ENCODE measurements around the gene DEFB119. TPM values are rescaled to one million over a fixed set of nuclear protein-coding genes. Genes with fewer than 3 reads are reported as not detected.
"Not testable (repeated sequence)": the region's sequence is repeated elsewhere in the genome, so short reads cannot be mapped to it uniquely, and the experiment has no call there.

Gene DEFB119, protein sequence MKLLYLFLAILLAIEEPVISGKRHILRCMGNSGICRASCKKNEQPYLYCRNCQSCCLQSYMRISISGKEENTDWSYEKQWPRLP
- total RNA-seq: not detected in 2 replicates

DNA sequence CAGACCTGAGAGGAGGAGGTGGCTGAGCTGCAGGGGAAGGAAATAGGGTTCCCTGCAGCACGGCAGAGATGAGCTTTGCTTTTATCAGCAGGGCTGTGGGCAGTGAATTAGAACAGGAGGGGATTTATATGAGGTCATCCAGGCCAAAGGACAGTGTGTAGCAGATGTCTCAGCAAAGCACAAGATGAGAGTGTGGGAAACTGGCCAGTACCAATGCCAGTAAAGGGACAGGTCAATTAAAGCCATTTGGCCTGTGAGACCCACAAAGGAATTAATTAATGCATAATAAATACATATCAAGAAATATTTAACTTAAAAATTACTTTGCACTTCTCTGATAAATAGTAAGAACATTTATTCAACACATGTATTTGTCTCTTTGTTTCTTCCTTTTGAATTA lies at the start of gene DEFB119:
DEFB119 (minus strand) TSS at position 101 of the 400 bp plus-strand sequence. CDS start 107 bp downstream, outside the sequence.
- DNase-seq (ENCODE audit: extremely low read depth, low read depth, low spot score): no peak

DNA sequence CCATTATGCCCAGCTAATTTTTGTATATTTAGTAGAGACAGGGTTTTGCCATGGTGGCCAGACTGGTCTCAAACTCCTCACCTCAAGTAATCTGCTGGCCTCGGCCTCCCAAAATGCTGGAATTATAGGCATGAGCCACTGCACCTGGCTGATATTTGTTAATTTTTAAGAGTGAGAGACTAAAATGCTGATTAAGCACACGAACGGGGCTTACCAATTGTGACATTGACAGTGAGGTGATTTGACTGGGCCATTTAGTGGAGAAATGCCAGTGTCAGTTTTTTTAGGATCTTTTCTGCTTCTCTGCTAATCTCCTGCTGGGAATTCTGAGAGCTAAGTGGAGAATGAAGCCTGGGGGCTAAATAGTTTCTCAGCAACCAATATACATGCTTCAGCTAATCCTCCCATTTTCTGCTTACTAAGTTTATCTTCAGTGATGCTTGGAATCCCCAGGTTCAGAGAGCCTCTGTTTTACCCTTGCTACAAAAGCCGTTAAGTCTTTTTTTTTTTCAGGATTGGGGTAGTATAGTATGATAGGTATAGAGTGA lies 40.3 kb upstream of the DEFB119 start:
- no peak for DNase-seq (ENCODE audit: extremely low read depth, low read depth, low spot score)

DNA sequence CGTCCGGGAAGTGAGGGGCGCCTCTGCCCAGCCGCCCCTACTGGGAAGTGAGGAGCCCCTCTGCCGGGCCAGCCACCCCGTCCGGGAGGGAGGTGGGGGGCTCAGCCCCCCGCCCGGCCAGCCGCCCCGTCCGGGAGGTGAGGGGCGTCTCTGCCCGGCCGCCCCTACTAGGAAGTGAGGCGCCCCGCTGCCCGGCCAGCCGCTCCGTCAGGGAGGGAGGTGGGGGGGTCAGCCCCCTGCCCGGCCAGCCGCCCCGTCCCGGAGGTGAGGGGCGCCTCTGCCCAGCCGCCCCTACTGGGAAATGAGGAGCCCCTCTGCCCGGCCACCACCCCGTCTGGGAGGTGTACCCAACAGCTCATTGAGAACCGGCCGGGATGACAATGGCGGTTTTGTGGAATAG lies 37.2 kb upstream of the DEFB119 start:
- DNase-seq (ENCODE audit: extremely low read depth, low read depth, low spot score): not testable (repeated sequence)

DNA sequence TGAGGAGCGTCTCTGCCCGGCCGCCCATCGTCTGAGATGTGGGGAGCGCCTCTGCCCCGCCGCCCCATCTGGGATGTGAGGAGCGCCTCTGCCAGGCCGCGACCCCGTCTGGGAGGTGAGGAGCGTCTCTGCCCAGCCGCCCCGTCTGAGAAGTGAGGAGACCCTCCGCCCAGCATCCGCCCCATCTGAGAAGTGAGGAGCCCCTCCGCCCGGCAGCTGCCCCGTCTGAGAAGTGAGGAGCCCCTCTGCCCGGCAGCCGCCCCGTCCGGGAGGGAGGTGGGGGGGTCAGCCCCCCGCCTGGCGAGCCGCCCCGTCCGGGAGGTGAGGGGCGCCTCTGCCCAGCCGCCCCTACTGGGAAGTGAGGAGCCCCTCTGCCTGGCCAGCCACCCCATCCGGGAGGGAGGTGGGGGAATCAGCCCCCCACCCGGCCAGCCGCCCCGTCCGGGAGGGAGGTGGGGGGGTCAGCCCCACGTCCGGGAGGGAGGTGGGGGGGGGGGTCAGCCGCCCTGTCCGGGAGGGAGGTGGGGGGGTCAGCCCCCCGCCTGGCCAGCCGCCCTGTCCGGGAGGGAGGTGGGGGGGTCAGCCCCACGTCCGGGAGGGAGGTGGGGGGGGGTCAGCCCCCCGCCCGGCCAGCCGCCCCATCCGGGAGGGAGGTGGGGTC lies 36.6 kb upstream of the DEFB119 start:
- DNase-seq (ENCODE audit: extremely low read depth, low read depth, low spot score): not testable (repeated sequence)

DNA sequence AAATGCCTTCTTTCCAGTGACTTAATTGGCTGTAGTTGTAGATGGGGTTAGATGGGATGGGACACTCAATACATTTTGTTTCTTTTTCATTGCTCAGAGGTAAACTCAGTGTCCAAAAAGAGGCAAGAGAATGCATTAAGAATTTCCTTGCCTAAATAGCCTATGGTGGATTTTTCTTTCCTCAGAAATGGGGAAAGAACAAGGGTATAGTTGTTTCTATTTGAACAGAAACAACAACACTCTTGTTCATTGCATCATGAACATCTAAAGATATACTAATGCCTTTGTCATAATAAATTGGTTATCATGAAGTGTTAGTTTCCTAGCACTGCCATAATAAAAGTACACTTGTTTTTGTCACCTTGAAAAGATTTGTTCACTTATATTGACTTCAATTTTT lies 35.4 kb upstream of the DEFB119 start:
- no peak for DNase-seq (ENCODE audit: extremely low read depth, low read depth, low spot score)

DNA sequence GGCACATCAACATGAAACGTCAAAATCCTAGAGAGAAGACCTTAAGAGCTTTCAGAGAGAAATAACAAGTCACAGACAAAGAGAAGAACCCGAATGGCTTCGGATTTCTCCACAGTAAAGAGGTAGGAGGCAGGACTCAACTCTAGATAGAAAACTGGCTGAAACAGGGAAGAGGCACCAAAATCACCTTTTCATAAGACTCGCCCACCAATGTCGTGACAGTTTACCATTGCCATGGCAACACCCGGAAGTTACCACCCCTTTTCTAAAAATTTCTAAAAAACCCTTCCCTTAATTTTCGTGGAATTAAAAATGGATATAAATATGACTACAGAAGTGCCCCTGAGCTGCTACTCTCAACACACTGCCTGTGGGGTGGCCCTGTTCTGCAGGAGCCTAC lies 27.9 kb upstream of the DEFB119 start:
- no peak for DNase-seq (ENCODE audit: extremely low read depth, low read depth, low spot score)

DNA sequence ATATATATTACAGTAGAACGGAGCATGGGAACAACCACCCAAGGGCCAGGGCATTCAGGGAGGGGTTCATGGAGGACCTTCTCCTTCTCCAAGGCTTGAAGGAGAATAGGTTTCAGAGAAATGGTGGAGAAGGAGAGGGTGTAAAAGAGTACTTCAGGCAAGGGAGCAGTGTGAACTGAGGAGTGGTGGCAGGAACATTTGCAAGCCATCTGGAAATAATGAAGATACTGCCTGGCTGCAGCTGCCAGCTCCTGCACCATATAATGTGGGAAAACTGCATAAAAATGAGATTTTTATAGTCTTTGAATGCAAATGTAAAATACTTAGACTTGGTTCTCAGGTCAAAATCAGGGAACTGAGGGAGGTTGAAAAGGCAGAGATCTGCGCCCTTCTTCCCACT lies 25.3 kb upstream of the DEFB119 start:
- no peak for DNase-seq (ENCODE audit: extremely low read depth, low read depth, low spot score)

DNA sequence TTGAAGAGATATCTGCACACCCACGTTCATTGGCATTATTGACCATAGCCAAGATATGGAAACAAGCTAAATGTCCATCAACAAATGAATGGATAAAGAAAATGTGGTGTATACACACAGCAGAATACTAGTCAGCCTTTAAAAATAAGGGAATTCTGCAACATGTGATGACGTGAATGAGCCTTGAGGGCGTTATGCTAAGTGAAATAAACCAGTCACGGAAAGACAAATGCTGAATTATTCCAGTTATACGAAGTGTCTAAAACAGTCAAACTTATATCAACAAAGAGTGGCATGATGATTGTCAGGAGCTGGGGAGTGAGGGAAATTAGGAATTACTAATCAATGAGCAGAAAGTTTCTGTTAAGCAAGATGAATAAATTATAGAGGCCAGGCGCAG lies 24.0 kb upstream of the DEFB119 start:
- DNase-seq (ENCODE audit: extremely low read depth, low read depth, low spot score): no peak

DNA sequence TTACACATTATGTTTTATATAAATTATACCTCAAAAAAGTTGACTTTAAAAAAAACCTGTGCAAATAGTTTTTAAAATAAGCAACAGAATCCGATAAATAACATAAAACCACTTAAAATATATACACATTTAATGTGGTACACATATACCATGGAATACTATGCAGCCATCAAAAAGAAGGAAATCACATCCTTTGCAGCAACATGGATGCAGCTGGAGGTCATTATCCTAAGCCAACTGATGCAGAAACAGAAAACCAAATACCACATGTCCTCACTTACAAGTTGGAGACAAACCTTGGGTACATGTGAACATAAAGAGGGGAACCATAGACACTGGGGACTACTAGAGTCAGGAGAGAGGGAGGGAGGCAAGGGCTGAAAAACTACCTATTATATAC lies 19.6 kb upstream of the DEFB119 start:
- DNase-seq (ENCODE audit: extremely low read depth, low read depth, low spot score): no peak

DNA sequence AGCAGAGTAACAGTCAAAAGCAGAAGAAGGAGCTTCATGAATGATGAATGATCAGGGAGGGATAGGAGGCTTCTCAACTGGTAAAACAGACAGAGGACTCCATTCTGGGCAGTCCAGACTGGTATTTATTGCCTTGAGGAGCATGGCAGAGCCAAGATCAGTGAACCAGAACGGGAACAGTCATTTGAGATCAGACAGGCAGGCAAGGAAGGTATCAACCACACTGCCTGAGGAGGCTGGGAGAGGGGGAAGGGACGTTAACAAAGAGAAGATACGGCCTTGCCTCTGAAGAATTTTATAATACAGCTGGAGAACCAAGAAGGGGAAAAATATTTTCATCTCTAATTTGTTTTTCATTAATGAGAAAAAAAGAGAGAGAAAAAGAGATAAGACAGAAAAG lies 15.7 kb upstream of the DEFB119 start, which contains the start of gene DEFB121:
DEFB121 (minus strand) TSS at position 101 of the 400 bp plus-strand sequence; CDS start at position 38, 63 bp downstream.
- no peak for DNase-seq (ENCODE audit: extremely low read depth, low read depth, low spot score)

DNA sequence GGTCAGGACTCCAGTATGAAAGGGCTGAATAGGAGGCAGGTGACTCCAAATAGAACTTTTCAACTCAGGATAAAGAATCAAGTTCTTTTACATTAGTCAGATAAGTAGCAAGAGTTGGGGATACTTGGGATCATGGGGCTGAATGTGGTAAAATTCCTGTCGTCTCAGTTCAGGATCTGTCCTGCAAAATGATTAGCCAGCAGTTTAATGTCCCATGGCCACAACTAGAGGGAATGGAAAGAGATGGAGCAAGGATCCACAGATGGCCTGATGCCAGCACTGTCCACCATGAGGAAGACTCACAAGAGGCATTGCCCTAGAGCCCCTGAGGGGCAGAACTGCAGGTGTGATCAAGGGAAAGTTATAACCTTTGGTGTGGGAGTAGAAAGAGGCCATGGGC lies 13.5 kb upstream of the DEFB119 start:
- DNase-seq (ENCODE audit: extremely low read depth, low read depth, low spot score): no peak

DNA sequence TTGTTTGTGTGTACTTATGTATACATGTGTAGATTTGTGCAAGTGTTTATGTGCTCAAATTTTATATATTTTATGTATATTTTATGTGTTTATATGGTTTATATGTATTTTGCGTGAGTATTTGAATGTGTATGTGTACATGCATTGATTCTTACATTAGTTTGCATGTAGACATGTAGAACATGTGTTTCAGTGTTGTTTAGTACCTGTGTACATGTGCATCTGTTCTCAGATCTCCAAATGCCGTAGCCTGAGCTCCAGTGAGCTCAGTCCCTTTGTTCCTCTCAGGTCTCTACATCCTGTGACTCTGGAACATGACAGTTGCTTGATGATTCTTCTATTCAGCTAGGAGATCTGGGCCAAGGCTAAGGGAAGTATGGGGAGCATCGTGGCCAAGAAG lies 4.5 kb upstream of the DEFB119 start:
- DNase-seq (ENCODE audit: extremely low read depth, low read depth, low spot score): no peak

DNA sequence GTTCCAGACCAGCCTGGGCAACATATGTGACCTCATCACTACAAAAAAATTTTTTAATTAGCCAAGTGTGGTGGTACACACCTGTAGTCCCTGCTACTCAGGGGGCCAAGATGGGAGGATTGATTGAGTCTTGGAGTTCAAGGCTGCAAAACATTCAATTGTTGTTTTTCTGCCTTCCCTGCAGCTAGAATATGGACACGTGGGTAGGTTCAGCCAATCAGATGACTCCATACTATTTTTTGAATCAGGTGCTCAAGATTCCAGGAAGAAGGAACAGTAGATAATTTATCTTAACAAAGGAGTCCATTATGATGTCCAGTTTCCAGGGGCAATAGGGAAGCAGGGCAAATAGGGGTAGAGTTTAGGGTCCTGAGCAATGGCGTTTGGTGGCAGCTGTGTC lies 2.4 kb upstream of the DEFB119 start:
- DNase-seq (ENCODE audit: extremely low read depth, low read depth, low spot score): no peak

DNA sequence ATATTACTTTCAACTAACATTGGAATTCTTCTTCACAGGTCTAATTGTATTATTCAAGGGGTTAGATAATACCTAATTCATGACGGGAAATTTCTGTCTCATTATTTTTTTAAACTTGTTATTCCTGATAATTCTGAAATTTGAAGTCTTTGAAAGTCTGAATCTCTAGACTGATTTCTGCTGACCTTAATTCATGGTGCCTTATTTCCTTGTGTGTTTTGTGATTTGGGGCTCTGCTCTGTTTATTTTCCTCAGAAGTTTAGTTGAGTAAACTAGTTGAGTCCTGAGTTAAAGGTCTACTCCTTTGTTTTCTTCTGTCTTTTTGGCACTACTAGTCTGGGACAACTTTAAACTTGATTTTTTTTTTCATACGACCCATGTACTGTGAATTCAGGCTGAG lies 16.0 kb downstream of the DEFB119 start:
- no peak for DNase-seq (ENCODE audit: extremely low read depth, low read depth, low spot score)

DNA sequence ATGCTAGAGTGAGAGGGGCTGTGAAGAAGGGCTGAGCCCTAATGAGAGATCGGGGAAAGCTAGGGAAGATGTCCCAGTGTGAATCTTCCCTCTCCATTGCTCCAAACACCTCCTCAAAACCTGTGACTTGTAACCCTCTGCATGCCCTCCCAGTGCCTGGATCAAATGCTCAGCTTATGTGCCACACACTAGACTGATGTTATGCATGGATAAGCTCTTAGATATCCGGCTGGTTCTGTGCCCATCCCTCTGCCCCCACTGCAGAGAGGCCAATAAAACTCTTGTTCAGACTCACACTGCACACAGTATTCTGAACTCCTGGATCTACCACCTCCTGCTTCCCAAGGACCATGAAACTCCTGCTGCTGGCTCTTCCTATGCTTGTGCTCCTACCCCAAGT lies 22.1 kb downstream of the DEFB119 start, which contains the start of gene DEFB118:
DEFB118 (plus strand) TSS at position 301 of the 400 bp plus-strand sequence; CDS start at position 351, 50 bp downstream.
- no peak for DNase-seq (ENCODE audit: extremely low read depth, low read depth, low spot score)

DNA sequence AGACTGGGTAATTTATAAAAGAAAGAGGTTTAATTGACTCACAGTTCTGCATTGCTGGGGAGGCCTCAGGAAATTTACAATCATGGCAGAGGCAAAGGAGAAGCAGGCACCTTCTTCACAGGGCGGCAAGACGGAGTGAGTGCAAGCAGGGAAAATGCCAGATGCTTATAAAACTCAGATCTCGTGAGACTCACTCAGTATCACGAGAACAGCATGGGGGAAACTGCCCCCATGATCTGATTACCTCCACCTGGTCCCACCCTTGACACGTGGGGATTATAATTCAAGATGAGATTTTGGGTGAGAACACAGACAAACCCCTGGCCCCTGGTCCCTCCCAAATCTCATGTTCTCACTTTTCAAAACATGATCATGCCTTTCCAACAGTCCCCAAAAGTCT lies 26.1 kb downstream of the DEFB119 start:
- DNase-seq (ENCODE audit: extremely low read depth, low read depth, low spot score): not testable (repeated sequence)

DNA sequence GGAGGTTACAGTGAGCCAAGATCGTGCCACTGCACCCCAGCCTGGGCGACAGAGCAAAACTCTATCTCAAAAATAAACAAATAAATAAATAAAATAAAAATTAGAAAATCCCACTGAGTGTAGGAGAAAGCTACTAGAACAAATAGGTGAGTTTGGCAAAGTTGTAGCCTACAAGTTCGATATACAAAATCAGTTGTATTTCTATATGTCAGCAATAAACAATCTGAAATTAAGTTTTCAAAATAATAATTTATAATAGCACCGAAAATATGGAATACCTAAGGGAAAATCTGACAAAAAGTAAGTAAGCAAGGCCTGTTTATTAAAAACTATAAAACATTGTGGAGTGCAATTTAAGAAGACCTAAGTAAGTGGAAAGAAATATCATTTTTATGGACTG lies 27.1 kb downstream of the DEFB119 start:
- no peak for DNase-seq (ENCODE audit: extremely low read depth, low read depth, low spot score)

DNA sequence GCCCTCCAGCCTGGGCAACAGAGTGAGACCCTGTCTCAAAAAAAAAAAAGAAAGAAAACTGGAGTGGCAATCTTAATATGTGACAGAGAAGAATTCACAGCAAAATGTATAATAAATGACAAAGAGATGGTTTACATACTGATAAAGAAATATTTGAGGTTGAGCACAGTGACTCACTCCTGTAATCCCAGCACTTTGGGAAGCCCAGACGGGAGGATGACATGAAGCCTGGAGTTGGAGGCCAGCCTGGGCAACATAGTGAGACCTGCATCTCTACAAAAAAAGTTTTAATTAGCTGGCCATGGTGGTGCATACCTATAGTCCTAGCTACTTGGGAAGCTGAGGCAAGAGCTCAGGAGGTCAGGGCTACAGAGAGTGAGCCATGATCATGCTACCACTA lies 34.4 kb downstream of the DEFB119 start:
- DNase-seq (ENCODE audit: extremely low read depth, low read depth, low spot score): no peak

DNA sequence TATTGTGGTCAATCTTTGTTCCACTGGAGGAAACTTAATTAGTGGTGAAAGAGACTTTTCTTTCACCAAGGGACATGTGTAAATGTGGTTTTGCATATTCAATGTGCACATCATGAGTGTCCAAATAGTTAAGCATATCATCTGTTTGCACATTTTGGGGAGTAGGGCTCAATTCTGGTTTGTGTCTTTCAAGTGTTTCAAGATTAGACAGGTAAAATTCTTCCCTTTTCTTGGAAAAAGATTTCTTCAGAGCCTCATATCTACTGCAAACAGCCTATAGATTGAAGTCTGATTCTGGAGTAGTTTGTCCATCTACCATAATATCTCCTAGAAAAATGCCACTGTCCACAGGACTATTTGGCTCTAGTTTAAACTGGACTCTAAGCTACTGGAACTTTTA lies 48.9 kb downstream of the DEFB119 start:
- DNase-seq (ENCODE audit: extremely low read depth, low read depth, low spot score): no peak

DNA sequence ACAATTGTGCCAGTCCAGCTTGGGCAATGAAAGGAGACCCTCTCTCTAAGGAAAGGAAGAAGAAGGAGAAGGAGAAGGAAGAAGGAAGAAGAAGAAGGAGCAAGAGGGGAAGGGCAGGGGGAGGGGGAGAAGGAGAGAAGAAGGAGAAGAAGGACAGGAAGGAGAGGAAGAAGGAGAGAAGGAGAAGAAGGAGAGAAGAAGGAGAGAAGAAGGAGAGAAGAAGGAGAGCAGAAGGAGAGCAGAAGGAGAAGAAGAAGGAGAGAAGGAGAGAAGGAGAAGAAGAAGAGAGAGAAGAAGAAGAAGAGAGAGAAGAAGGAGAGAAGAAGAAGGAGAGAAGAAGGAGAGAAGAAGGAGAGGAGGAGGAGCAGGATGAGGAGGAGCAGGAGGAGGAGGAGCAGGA lies 59.5 kb downstream of the DEFB119 start:
- DNase-seq (ENCODE audit: extremely low read depth, low read depth, low spot score): no peak

All from glomerular endothelial cell (primary cell).